GM18498 (cell line): ENCODE measurements around the gene FBXO45.
"Not testable (repeated sequence)": the region's sequence is repeated elsewhere in the genome, so short reads cannot be mapped to it uniquely, and the experiment has no call there.

Experiments used
- ATAC-seq: cut with Tn5 transposase; IDR thresholded peaks from one replicate; pipeline ENCODE4 v1.9.1; 2021; ENCODE audit warnings: mild to moderate bottlenecking, moderate library complexity; ENCODE audit not compliant: unreplicated experiment

FBXO45 gene, protein sequence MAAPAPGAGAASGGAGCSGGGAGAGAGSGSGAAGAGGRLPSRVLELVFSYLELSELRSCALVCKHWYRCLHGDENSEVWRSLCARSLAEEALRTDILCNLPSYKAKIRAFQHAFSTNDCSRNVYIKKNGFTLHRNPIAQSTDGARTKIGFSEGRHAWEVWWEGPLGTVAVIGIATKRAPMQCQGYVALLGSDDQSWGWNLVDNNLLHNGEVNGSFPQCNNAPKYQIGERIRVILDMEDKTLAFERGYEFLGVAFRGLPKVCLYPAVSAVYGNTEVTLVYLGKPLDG

DNA sequence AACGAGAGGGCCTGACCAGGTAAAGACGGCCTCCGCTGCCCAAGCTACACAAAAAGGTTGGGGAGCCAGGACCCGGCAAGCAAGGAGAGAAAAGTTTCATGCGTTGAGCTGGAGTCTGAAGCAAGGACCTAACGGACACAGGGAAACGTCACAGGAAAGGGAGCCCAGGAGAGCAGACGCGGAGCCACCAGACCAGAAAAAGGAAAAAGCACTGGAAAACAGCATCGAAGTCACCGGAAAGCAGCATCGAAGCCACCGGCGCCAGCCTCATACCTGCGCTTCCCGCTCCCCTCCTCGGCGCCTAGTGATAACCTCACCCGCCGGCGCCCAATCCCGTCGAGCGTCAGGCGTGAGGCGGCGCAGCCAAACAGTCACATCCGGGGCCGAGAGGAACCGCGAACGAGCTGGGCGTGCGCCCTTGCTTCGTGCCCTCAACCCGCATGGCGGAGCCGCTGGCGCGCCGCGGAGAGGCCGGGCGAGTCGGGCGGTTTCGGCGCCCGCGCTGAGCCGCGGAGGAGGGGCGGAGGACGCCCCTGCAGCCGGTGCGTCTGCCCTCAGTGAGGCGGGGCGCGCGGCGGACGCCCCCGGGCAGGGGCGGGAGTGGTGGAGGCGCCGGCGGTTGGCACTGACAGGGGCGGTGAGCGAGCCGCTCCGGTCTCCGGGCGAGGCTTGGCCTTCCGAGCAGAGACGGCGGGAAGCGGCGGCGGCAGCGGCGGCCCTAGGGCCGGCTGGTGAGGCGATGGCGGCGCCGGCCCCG lies at the start of gene FBXO45, which contains the start of gene WDR53:
Gene FBXO45, plus strand, starts transcription at position 415 of the 757 bp plus-strand sequence. Its CDS starts 325 bp downstream, at position 740.
Gene WDR53, minus strand, starts transcription at position 309 of the 757 bp plus-strand sequence. CDS start 7,079 bp downstream, outside the sequence.
- ATAC-seq: peak; percentile 91

DNA sequence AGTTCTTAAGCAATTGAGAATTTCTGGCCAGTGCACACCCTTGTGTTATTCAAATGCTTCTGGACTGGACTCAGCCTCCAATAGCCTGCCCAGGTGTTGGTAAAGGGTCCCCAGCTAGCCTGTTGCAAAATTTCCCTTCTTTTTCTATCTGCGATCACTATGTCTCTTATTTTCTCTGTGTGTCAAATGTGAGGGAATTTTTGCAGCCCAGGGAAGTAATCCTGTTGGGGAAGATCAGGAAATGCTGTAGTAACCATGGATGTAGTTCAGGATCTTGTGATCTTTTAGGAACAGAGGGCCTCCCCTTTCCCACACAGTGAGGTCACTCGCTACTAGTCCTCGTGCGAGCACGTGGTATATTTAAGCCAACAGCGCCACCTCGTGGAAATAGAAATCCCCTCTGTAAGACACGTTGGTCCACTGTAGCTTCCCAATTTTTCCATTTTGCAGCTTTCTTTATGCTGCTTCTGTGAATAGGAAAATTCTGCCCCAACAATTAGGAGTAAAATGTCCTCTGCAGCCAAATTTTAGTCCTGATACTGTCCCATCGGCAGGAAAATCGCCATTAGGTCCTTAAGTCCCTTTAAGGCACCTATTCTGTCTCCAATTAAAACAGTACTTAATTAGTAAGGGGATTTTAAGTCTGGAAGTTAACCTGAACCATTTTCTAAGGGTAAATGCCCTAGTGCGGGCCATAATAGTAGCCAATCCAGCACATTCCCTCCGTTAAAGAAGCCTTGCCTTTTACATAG lies 49.3 kb upstream of the FBXO45 start:
- no peak for ATAC-seq

- no peak for ATAC-seq
Measured at GRCh38 chr3:196519718-196520082, 48.8 kb upstream of the FBXO45 start.

- not testable (repeated sequence) for ATAC-seq
Measured at GRCh38 chr3:196521291-196521690, 47.2 kb upstream of the FBXO45 start.

- no peak for ATAC-seq
Measured at GRCh38 chr3:196523841-196524240, 44.6 kb upstream of the FBXO45 start.

GRCh38 chr3:196524527-196524926 lies 43.9 kb upstream of the FBXO45 start:
- ATAC-seq: no peak

DNA sequence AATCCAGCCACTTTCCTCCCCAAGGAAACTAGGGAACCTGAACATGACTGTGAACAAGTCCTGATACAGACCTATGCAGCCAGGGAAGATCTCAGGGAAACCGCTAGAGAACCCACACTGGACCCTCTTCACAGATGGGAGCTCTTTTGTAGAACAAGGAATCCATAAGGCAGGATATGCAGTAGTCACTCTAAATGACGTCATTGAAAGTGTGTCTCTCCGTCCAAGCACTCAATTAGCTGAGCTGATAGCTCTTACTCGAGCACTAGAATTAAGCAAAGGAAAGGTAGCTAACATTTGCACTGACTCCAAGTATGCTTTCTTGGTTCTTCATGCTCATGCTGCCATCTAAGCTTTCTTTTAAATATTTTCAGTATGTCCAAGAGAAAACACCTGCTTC lies 43.3 kb upstream of the FBXO45 start:
- no peak for ATAC-seq

DNA sequence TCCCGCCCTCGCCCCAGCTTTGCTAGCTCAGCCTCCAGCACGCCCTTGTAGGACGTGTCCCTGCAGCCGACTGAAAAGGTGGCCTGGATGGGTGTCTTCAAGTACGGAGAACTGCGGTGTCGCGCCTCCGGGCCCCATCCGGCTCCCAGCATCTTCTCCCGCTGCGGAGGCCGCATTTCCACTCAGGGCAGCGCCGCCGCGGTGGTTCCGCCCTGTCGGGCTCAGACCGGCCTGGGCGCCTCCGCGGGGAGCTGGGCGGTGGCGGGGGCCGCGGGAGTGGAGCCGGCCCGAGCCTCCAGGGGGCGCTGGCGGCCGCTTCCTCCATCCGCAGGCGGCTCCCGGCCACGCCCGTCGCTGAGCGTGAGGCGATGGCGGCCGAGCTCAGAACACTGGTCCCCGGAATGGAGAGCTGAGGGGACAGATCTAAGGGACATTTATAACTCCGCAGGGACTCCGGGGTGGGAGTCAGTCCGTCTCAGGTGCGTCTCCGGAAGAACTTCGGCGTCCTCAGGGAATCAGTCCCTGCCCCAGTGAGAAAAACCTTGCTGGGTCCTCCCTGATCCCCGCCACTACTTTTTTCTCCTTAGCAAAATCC lies 39.7 kb upstream of the FBXO45 start:
- peak; percentile 79 for ATAC-seq

DNA sequence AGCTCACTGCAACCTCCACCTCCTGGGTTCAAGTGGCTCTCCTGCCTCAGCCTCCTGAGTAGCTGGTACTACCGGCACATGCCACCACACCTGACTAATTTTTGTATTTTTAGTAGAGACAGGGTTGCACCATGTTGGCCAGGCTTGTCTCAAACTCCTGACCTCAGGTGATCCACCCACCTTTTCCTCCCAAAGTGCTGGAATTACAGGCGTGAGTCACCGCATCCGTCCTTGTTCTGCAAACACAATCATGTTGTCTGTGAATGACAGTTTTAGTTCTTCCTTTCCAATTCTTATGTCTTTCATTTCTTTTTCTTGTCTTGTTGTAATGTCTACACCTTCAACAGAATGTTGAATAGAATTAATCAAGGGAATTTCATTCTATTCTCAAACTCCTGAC lies 37.0 kb upstream of the FBXO45 start:
- ATAC-seq: no peak

- ATAC-seq: no peak
Measured at GRCh38 chr3:196533260-196533681, 35.2 kb upstream of the FBXO45 start.

- no peak for ATAC-seq
Measured at GRCh38 chr3:196537319-196537984, 31.0 kb upstream of the FBXO45 start.

DNA sequence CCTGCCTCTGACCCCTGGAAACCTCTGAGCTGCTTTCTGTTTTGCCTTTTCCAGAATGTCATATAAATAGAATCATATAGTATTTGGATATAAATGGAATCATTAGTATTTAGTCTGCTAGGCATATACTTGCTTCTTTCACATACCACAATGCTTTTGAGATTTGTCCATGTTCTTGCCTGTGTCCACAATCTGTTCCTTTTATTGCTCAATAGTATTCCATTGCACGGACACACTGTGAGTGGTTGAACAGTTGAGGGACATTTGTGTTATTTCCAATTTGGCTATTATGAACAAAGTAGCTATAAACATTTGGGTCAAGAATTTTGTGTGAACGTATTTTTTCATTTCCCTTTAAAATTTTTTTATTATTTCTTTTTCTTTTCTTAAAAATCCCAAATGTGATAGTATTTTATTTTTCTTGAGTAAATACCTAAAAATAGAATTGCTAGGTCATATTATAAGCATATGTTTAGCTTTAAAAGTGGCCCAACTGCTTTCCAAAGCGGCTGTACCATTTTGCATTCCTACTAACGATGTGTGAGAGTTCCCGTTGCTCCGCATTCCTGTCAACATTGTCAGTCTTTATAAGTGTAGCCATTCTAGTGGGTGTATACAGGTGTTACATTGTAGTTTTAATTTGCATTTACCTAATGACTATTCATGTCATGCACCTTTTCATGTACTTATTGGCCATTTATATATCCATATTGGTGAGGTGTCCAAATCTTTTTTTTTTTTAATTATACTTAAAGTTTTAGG lies 26.6 kb upstream of the FBXO45 start:
- ATAC-seq: no peak

- ATAC-seq: no peak
Measured at GRCh38 chr3:196544491-196544992, 23.9 kb upstream of the FBXO45 start.

DNA sequence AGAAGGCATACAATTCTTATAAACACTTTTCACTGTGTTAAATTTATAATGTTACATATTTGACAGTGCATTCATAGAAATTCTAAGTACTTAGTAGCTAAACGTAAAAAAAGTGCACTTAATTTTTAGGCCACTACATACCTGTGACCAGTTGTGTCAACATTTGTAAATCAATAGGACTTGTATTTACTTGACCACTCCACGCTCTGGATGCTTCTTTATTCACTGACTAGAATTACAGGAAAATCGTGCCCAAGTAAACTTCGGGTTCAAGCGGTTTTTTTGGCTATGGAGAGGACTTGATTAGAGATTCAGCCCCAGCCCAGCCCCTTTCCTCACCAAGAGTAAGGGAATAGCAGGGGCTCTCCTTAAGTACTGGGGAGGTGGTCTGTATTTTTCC lies 21.9 kb upstream of the FBXO45 start:
- no peak for ATAC-seq

DNA sequence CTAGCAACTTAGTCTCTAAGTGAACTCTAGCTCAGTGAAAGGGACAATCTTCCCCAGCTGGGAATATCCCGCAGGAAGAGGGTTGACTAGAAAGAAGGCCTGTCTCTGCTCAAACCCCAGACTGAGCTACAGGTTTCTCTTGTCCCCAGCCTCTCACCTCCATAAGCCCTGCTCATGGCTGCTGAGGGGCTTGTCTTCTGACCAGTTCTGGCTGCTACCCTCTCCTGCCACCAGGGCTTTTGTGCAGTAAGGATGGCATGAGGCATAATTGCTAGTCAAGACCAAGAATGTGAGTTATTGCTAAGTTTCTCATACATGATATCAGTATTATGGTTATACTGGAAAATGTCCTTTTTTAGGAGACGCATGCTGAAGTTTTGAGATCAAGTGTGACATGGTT lies 21.4 kb upstream of the FBXO45 start:
- ATAC-seq: no peak

GRCh38 chr3:196549312-196549711 lies 19.1 kb upstream of the FBXO45 start:
- not testable (repeated sequence) for ATAC-seq

DNA sequence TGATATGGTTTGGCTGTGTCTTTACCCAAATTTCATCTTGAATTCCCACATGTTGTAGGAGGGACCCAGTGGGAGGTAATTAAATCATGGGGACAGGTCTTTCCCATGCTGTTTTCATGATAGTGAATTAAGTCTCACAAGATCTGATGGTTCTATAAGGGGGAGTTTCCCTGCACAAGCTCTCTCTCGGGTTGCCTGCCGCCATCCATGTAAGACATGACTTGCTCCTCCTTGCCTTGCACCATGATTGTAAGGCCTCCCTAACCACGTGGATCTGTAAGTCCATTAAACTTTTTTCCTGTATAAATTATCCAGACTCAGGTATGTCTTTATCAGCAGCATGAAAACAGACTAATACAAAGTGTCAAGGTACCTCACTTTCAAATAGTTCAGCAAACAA lies 18.3 kb upstream of the FBXO45 start:
- not testable (repeated sequence) for ATAC-seq

GRCh38 chr3:196552253-196552652 lies 16.2 kb upstream of the FBXO45 start:
- no peak for ATAC-seq

- no peak for ATAC-seq
Measured at GRCh38 chr3:196553551-196553950, 14.9 kb upstream of the FBXO45 start.

GRCh38 chr3:196554205-196554604 lies 14.3 kb upstream of the FBXO45 start:
- no peak for ATAC-seq
